ENCODE results near the gene COQ10A.

DNA sequence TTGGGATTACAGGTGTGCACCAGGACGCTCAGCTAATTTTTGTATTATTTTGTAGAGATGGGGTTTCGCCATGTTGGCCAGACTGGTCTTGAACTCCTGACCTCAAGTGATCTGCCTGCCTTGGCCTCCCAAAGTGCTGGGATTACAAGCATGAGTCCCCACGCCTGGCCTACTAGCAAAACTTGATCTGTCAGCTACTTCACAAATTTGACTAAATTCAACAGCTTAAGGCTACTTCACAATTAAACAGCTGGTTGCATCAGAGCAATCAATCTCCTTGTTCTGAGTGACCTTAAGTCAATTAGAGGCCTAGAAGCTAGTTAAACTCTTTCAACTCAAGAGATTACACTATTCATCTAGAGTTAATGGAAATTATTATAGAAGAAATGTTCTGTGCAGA lies 12.2 kb downstream of the COQ10A start:
- TF ChIP-seq MAX (IDR thresholded peaks at IDR 0.05) (no peak), YY1 (IDR thresholded peaks at IDR 0.05) (no peak), REST (IDR thresholded peaks at IDR 0.05) (no peak), EGR1 (IDR thresholded peaks at IDR 0.05; ENCODE audit: low read depth in 2 of 2) (no peak), RAD21 (IDR thresholded peaks at IDR 0.05) (no peak), JUND (IDR thresholded peaks at IDR 0.05) (no peak)
- TF ChIP-seq, protein P1, sequence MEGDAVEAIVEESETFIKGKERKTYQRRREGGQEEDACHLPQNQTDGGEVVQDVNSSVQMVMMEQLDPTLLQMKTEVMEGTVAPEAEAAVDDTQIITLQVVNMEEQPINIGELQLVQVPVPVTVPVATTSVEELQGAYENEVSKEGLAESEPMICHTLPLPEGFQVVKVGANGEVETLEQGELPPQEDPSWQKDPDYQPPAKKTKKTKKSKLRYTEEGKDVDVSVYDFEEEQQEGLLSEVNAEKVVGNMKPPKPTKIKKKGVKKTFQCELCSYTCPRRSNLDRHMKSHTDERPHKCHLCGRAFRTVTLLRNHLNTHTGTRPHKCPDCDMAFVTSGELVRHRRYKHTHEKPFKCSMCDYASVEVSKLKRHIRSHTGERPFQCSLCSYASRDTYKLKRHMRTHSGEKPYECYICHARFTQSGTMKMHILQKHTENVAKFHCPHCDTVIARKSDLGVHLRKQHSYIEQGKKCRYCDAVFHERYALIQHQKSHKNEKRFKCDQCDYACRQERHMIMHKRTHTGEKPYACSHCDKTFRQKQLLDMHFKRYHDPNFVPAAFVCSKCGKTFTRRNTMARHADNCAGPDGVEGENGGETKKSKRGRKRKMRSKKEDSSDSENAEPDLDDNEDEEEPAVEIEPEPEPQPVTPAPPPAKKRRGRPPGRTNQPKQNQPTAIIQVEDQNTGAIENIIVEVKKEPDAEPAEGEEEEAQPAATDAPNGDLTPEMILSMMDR (IDR thresholded peaks at IDR 0.05; ENCODE audit: low read depth, low read length, missing input control) = no peak
